ENCODE measurements around the gene ZNF419.

DNA sequence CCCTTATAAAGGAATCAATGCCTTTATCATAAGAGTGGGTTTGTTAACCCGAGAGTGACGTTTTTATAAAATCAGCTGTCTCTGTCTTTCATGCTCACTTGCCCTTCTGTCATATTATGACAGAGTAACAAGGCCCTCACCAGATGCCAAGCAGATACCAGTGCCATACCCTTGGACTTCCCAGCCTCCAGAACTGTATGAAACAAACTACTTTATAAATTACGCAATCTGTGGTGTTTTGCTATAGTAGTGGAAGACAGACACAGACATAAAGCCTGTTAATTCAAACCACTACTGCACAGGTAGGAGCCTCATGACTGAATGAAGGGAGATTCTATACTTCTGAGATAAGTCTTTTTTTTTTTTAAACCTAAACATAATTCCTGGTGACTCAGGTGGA is 35.2 kb upstream of the ZNF419 start:
- TF ChIP-seq, protein P1, sequence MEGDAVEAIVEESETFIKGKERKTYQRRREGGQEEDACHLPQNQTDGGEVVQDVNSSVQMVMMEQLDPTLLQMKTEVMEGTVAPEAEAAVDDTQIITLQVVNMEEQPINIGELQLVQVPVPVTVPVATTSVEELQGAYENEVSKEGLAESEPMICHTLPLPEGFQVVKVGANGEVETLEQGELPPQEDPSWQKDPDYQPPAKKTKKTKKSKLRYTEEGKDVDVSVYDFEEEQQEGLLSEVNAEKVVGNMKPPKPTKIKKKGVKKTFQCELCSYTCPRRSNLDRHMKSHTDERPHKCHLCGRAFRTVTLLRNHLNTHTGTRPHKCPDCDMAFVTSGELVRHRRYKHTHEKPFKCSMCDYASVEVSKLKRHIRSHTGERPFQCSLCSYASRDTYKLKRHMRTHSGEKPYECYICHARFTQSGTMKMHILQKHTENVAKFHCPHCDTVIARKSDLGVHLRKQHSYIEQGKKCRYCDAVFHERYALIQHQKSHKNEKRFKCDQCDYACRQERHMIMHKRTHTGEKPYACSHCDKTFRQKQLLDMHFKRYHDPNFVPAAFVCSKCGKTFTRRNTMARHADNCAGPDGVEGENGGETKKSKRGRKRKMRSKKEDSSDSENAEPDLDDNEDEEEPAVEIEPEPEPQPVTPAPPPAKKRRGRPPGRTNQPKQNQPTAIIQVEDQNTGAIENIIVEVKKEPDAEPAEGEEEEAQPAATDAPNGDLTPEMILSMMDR (IDR thresholded peaks at IDR 0.05): no peak
- TF ChIP-seq POLR2A (IDR thresholded peaks at IDR 0.05): no peak
